Thyroid gland (tissue), 4 donors: ENCODE measurements around the gene SIRT4. TPM values are rescaled to one million over a fixed set of nuclear protein-coding genes. Genes with fewer than 3 reads are reported as not detected.

Experiments used
- DNase-seq, 2 donors: peaks; one replicate each; pipeline ENCODE4 v3.0.0-alpha.2; 2019
- H3K27ac ChIP-seq, 3 donors: fragments of 200-600 bp; sonication (generic); 1 replicate in 2 of 3; 2 replicates in 1 of 3; pipeline ENCODE4 v1.5.1; 2016 to 2019; ENCODE audit warnings: mild to moderate bottlenecking in 1 of 3, moderate library complexity in 1 of 3
- H3K27me3 ChIP-seq: fragments of 200-600 bp; sonication (generic); one replicate; pipeline ENCODE4 v1.5.1; 2019
- H3K36me3 ChIP-seq, 2 donors: fragments of 200-600 bp; sonication (generic); one replicate each; pipeline ENCODE4 v1.5.1; 2016 to 2019
- H3K4me1 ChIP-seq, 2 donors: fragments of 200-600 bp; sonication (generic); one replicate each; pipeline ENCODE4 v1.5.1; 2017 to 2019
- H3K4me3 ChIP-seq, 3 donors: fragments of 200-600 bp; sonication (generic); replicated peaks in 1 of 3; 1 replicate in 2 of 3; 2 replicates in 1 of 3; pipeline ENCODE4 v1.5.1; 2016; ENCODE audit warnings: mild to moderate bottlenecking in 1 of 3
- H3K9me3 ChIP-seq: fragments of 200-600 bp; sonication (generic); one replicate; pipeline ENCODE4 v1.5.1; 2017
- POLR2A ChIP-seq, 2 donors: fragments of 450-650 bp; IDR thresholded peaks; one replicate each; pipeline ENCODE4 v1.6.1; 2017; ENCODE audit warnings: antibody characterized with exemption in 2 of 2, mild to moderate bottlenecking in 2 of 2, moderate library complexity in 1 of 2
- WGBS, 2 donors: methylation state at CpG; one replicate each; pipeline ENCODE4 v1.1.5; 2017; 5-methylcytosine and 5-hydroxymethylcytosine counted together
- intact Hi-C: fragments of 100-400 bp; cut with DNase I; formaldehyde crosslinking; loops from one replicate; pipeline ENCODE4 v1.15.1; 2023
- total RNA-seq, 4 donors: library from RNA; depleted of rRNA; stranded (reverse); fragments of >200 nt; gene quantifications; one replicate each; pipeline ENCODE4 v1.2.3, GENCODE V29; 2016
- TF ChIP-seq, protein P1 (sequence below), 6 experiments: fragments of 200-600 bp in 3 of 6; fragments of 450-650 bp in 3 of 6; sonication (generic) in 3 of 6; IDR thresholded peaks; one replicate each; pipeline ENCODE4 v1.5.1; 2016 to 2019; ENCODE audit warnings: antibody characterized with exemption in 6 of 6, mild to moderate bottlenecking in 2 of 6, inconsistent platforms in 1 of 6, moderate library complexity in 1 of 6

SIRT4 gene
- total RNA-seq, 4 donors from 2014 or later: 3.1 to 6.5 (median 3.8) TPM; not detected in 1

DNA sequence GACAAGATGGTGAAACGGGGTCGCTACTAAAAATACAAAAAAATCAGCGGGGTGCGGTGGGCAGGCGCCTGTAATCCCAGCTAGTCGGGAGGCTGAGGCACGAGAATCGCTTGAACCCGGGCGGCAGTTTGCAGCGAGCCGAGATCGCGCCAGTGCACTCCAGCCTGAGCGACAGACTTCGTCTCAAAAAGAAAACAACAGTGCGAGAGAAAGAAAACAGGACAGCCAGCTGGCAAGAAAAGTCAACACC, 9.8 kb upstream of the SIRT4 start:
- WGBS, 2 donors: 1 to 2% methylated on average over 17 of the region's 17 CpGs
- no peaks in the 10 kb centered on the region for H3K27me3 ChIP-seq
- H3K4me3 ChIP-seq: peak overlapping the region; percentile 1 to 57 (median 29)
- H3K36me3 ChIP-seq: no peaks in the 10 kb centered on the region
- TF ChIP-seq POLR2A (IDR thresholded peaks at IDR 0.05): no peak
- TF ChIP-seq, protein P1, sequence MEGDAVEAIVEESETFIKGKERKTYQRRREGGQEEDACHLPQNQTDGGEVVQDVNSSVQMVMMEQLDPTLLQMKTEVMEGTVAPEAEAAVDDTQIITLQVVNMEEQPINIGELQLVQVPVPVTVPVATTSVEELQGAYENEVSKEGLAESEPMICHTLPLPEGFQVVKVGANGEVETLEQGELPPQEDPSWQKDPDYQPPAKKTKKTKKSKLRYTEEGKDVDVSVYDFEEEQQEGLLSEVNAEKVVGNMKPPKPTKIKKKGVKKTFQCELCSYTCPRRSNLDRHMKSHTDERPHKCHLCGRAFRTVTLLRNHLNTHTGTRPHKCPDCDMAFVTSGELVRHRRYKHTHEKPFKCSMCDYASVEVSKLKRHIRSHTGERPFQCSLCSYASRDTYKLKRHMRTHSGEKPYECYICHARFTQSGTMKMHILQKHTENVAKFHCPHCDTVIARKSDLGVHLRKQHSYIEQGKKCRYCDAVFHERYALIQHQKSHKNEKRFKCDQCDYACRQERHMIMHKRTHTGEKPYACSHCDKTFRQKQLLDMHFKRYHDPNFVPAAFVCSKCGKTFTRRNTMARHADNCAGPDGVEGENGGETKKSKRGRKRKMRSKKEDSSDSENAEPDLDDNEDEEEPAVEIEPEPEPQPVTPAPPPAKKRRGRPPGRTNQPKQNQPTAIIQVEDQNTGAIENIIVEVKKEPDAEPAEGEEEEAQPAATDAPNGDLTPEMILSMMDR (IDR thresholded peaks at IDR 0.05): peak in 1 of 6 experiments; percentile 12
- DNase-seq: no peak
- H3K9me3 ChIP-seq: no peaks in the 10 kb centered on the region
- peak overlapping the region; percentile 99 for H3K27ac ChIP-seq
- intact Hi-C loops: no loop called here
- peaks cover 5 to 9% of the 10 kb centered on the region in 2 donors for H3K4me1 ChIP-seq

DNA sequence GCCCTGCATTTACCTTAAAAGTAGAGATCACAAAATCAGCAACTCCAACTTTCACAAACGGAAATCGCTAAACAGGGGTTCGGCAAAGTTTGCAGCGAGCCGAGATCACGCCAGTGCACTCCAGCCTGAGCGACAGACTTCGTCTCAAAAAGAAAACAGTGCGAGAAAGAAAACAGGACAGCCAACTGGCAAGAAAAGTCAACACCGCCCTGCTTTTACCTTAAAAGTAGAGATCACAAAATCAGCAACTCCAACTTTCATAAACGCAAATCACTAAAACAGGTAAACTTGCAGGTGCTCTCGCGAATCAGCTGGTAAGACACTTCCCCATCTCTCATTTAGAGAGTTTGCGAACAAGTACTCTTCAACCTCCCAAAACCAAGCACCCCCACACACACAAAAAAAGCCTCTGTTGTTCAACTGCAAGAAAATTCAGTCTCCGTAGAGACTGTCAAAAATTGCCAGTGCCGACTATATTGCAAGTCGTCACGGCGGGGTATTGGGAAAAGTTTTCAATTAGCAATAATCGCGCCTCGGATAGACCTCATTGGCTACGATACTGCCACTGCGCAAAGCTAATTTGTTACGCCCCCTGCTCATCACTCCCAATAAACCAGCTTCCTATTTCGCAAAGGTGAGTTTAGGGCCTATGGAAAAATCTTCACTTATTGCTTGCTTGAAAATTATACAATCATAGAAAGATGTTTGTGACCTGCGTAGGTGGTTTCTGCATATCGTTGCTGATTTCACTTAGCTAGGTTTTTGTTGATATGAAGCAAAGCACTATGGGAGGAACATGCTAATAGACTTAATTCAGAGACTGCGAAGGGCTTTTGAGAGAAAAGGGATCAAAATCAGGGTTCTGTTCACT, 9.2 kb upstream of the SIRT4 start, which contains the start of gene RNU4-1:
Gene RNU4-1, minus strand, starts transcription at position 577 of the 871 bp plus-strand sequence.
- no peaks in the 10 kb centered on the region for H3K36me3 ChIP-seq
- H3K4me1 ChIP-seq: peaks cover 5 to 9% of the 10 kb centered on the region in 2 donors
- H3K27me3 ChIP-seq: no peaks in the 10 kb centered on the region
- H3K4me3 ChIP-seq: peak within 1 kb of the TSS; percentile 1 to 57 (median 29)
- 1 to 2% methylated on average over 29 of the region's 29 CpGs for WGBS, 2 donors
- peak within 1 kb of the TSS; percentile 99 for H3K27ac ChIP-seq
- intact Hi-C loops: no loop called here
- peak; percentile 62 to 68 for TF ChIP-seq POLR2A (IDR thresholded peaks at IDR 0.05)
- TF ChIP-seq, protein P1 (IDR thresholded peaks at IDR 0.05): peak in 1 of 6 experiments; percentile 17
- DNase-seq: peak; percentile 74 to 78
- no peaks in the 10 kb centered on the region for H3K9me3 ChIP-seq

DNA sequence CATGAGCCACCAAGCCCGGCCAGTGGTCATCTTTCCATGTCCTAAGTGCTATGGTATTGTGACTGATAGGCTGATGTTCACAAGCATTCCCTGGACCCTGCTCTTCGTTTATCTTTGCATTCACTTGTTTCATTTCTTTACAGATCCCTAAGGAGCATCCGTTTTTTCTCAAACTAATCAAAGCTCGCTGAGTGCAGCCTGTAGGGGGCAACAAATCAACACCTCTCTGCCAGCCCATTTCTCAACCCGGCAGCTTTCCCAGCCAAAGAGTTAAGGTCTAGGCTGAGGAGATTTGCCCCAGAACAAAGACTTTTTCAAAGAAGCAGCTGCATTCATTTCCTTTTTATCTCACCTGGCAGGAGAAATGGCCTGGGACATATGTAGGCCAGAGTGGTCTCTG, 12.1 kb downstream of the SIRT4 start:
- TF ChIP-seq POLR2A (IDR thresholded peaks at IDR 0.05): no peak
- TF ChIP-seq, protein P1 (IDR thresholded peaks at IDR 0.05): no peak
- WGBS, 2 donors: 59 to 67% methylated on average over 5 of the region's 5 CpGs

DNA sequence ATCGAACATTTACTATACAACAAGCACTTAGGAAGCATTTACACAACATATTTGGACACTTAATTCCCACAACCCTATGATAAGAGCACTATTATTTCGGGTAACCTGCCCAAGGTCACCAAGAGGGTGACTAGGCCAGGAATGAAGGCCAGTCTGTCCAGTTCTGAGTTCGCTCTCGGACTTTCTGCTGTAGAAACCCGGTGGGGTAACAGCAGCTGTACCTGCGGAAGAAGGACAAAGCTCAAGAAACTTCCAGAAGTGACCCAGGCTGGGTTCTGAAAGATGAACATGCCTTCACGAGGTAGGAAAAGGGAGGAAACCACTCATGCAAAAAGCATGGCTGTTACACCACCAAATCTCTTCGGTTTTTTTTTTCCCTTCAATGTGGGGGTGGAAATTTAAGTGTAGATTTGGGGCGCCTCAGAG, 14.7 kb downstream of the SIRT4 start:
- H3K27me3 ChIP-seq: no peaks in the 10 kb centered on the region
- peak overlapping the region; percentile 68 to 82 (median 77) for H3K27ac ChIP-seq
- 42 to 50% methylated on average over 9 of the region's 9 CpGs for WGBS, 2 donors
- H3K4me1 ChIP-seq: peaks cover 6 to 8% of the 10 kb centered on the region in 2 donors
- H3K4me3 ChIP-seq: peak overlapping the region in 2 of 3 donors; percentile 37 to 42
- TF ChIP-seq, protein P1 (IDR thresholded peaks at IDR 0.05): no peak
- TF ChIP-seq POLR2A (IDR thresholded peaks at IDR 0.05): no peak
- intact Hi-C loops: no loop called here
- no peaks in the 10 kb centered on the region for H3K9me3 ChIP-seq
- H3K36me3 ChIP-seq: no peaks in the 10 kb centered on the region
- DNase-seq: no peak

More for the DNA sequence above, 12.1 kb downstream of the SIRT4 start:
- H3K36me3 ChIP-seq: no peaks in the 10 kb centered on the region
- peaks cover 6 to 8% of the 10 kb centered on the region in 2 donors for H3K4me1 ChIP-seq
- no peak overlapping the region for H3K27ac ChIP-seq
- H3K9me3 ChIP-seq: no peaks in the 10 kb centered on the region
- intact Hi-C loops: no loop called here
- H3K4me3 ChIP-seq: no peak overlapping the region
- no peaks in the 10 kb centered on the region for H3K27me3 ChIP-seq
- no peak for DNase-seq
